ENCODE data around the gene PROCA1.

GRCh38 chr17:28729950-28730330 lies 18.3 kb upstream of the PROCA1 start:
- TF ChIP-seq CTCF (IDR thresholded peaks at IDR 0.05) (no peak), POLR2A (IDR thresholded peaks at IDR 0.05) (no peak)
